Measurements from ENCODE around the gene DOCK8. TPM values are rescaled to one million over a fixed set of nuclear protein-coding genes. Genes with fewer than 3 reads are reported as not detected.

Gene DOCK8
- total RNA-seq, 2 donors from 2014 or later: 5.9 to 10.9 TPM

DNA sequence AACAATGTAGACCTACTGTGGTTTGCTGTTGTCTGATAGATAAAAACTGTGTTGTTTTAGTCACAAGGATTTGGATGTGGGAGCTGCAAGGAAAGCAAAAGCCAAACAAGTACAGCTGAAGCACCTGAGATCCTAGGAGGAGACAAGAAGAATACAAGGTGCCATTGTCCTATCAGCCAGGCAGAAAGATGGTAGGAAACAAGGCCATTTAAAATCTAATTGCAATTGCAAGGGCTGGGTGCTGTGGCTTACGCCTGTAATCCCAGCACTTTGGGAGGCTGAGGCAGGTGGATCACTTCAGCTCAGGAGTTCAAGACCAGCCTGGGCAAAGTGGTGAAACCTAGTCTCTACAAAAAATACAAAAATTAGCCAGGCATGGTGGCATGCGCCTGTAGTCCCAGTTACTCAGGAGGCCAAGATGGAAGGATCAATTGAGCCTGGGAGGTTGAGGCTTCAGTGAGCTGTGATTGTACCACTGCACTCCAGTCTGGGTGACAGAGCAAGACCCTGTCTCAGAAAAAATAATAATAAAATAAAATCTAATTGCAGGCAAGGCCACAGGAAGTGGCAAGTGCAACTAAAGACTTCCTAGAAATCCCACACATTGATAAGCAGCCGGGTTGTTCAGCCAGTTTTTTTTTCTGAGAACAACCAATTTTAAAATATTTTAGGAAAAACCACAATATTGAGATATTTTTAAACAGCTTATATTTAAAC is 22.6 kb downstream of the DOCK8 start:
- intact Hi-C loops (cut with DNase I): no loop called here
- H3K36me3 ChIP-seq (replicated peaks in 1 of 2; ENCODE audit: insufficient read depth in 1 of 2, low read depth in 2 of 2): no peaks in the 10 kb centered on the region
- H3K27ac ChIP-seq: no peak overlapping the region
- ATAC-seq (no peak), DNase-seq (no peak)
- H3K4me3 ChIP-seq: no peak overlapping the region
- TF ChIP-seq, protein P1, sequence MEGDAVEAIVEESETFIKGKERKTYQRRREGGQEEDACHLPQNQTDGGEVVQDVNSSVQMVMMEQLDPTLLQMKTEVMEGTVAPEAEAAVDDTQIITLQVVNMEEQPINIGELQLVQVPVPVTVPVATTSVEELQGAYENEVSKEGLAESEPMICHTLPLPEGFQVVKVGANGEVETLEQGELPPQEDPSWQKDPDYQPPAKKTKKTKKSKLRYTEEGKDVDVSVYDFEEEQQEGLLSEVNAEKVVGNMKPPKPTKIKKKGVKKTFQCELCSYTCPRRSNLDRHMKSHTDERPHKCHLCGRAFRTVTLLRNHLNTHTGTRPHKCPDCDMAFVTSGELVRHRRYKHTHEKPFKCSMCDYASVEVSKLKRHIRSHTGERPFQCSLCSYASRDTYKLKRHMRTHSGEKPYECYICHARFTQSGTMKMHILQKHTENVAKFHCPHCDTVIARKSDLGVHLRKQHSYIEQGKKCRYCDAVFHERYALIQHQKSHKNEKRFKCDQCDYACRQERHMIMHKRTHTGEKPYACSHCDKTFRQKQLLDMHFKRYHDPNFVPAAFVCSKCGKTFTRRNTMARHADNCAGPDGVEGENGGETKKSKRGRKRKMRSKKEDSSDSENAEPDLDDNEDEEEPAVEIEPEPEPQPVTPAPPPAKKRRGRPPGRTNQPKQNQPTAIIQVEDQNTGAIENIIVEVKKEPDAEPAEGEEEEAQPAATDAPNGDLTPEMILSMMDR (IDR thresholded peaks at IDR 0.05): no peak
- no peak for TF ChIP-seq POLR2A (IDR thresholded peaks at IDR 0.05)
- H3K27me3 ChIP-seq: no peaks in the 10 kb centered on the region
- no peaks in the 10 kb centered on the region for H3K4me1 ChIP-seq
- WGBS, 2 donors: 73 to 81% methylated on average over 3 of the region's 3 CpGs
- H3K9me3 ChIP-seq: no peaks in the 10 kb centered on the region

DNA sequence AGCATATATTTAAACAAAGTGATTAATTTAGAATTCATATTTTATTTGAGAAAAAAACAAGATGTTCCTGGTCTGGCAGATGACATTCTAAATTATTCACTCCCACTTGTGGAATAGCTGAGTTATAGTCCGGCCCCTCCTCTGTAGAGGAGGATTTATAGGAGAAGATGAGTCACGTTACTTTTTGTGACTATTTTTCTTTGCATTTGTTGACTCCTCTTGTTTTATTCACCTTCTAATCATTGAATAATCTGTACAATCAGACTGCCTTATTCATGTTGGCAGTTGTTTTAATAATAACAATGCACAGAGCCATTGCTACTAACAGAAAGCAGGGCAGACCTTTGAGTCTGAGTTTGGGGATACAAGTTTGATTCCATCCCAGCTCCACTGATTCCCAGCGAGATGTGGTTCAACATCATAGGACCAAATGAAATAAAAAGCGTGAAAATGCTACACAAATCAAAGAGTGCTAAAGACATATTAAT is 23.2 kb downstream of the DOCK8 start:
- no peaks in the 10 kb centered on the region for H3K4me1 ChIP-seq
- H3K36me3 ChIP-seq (replicated peaks in 1 of 2; ENCODE audit: insufficient read depth in 1 of 2, low read depth in 2 of 2): no peaks in the 10 kb centered on the region
- TF ChIP-seq, protein P1 (IDR thresholded peaks at IDR 0.05): no peak
- TF ChIP-seq POLR2A (IDR thresholded peaks at IDR 0.05): no peak
- no peak overlapping the region for H3K27ac ChIP-seq
- no peak overlapping the region for H3K4me3 ChIP-seq
- 86 to 87% methylated on average over 4 of the region's 4 CpGs for WGBS, 2 donors
- intact Hi-C loops (cut with DNase I): no loop called here
- DNase-seq: no peak
- ATAC-seq: no peak
- H3K9me3 ChIP-seq: no peaks in the 10 kb centered on the region
- no peaks in the 10 kb centered on the region for H3K27me3 ChIP-seq

DNA sequence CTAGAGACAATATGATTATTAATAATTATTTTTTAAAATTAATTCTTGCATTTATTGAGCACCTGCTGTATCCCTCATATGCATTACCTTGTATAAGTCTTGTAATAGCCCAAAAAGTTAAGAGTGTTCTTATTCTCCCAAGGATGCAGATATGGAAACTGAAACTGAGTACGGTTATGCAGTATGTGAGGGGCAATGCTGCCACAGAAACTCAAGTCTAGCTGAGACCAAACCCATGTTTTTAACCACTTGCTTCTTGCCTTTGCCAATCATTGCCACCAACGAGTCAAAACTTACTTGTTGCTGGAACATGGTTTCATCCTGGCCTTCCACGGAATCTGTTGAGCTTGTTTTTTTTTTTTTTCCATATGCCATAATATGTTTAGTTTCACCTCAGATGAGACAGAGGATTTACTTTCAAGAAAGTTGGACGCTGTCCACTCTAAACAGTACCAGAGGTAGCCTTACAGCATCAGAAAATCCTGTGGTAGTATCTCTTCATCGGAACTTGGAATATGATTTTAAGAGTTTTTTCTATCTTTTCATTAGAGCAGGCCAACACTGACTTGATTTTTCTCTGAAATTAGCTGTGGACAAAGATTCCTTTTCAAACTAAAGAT is 27.9 kb downstream of the DOCK8 start:
- ATAC-seq: no peak
- intact Hi-C loops (cut with DNase I): no loop called here
- no peaks in the 10 kb centered on the region for H3K9me3 ChIP-seq
- no peaks in the 10 kb centered on the region for H3K27me3 ChIP-seq
- no peaks in the 10 kb centered on the region for H3K36me3 ChIP-seq (replicated peaks in 1 of 2; ENCODE audit: insufficient read depth in 1 of 2, low read depth in 2 of 2)
- TF ChIP-seq, protein P1 (IDR thresholded peaks at IDR 0.05): no peak
- TF ChIP-seq POLR2A (IDR thresholded peaks at IDR 0.05): no peak
- H3K27ac ChIP-seq: no peak overlapping the region
- DNase-seq: no peak
- H3K4me3 ChIP-seq: no peak overlapping the region
- H3K4me1 ChIP-seq: no peaks in the 10 kb centered on the region
- 82 to 88% methylated on average over 5 of the region's 5 CpGs for WGBS, 2 donors

GRCh38 chr9:248278-248961 is 33.8 kb downstream of the DOCK8 start:
- intact Hi-C loops (cut with DNase I): no loop called here
- no peak overlapping the region for H3K27ac ChIP-seq
- H3K4me1 ChIP-seq: no peaks in the 10 kb centered on the region
- H3K4me3 ChIP-seq: no peak overlapping the region
- no peaks in the 10 kb centered on the region for H3K9me3 ChIP-seq
- TF ChIP-seq, protein P1 (IDR thresholded peaks at IDR 0.05): no peak
- no peak for TF ChIP-seq POLR2A (IDR thresholded peaks at IDR 0.05)
- DNase-seq (no peak), ATAC-seq (no peak)
- no peaks in the 10 kb centered on the region for H3K27me3 ChIP-seq
- WGBS, 2 donors: 87 to 90% methylated on average over 2 of the region's 2 CpGs
- H3K36me3 ChIP-seq (replicated peaks in 1 of 2; ENCODE audit: insufficient read depth in 1 of 2, low read depth in 2 of 2): no peaks in the 10 kb centered on the region
